AG09319 (cell line): Measurements from ENCODE around the gene PSMD11.
"Not testable (repeated sequence)": the region's sequence is repeated elsewhere in the genome, so short reads cannot be mapped to it uniquely, and the experiment has no call there.

Source experiments
- DNase-seq: peaks from one replicate; pipeline ENCODE4 v3.0.0-alpha.2; 2010; ENCODE audit warnings: low read depth; ENCODE audit errors: extremely low read depth
- CTCF ChIP-seq: IDR thresholded peaks from 2 replicates; pipeline ENCODE4 v1.5.1; 2011; ENCODE audit warnings: low read depth, mild to moderate bottlenecking, inconsistent platforms, low read length, moderate library complexity

The PSMD11 gene

DNA sequence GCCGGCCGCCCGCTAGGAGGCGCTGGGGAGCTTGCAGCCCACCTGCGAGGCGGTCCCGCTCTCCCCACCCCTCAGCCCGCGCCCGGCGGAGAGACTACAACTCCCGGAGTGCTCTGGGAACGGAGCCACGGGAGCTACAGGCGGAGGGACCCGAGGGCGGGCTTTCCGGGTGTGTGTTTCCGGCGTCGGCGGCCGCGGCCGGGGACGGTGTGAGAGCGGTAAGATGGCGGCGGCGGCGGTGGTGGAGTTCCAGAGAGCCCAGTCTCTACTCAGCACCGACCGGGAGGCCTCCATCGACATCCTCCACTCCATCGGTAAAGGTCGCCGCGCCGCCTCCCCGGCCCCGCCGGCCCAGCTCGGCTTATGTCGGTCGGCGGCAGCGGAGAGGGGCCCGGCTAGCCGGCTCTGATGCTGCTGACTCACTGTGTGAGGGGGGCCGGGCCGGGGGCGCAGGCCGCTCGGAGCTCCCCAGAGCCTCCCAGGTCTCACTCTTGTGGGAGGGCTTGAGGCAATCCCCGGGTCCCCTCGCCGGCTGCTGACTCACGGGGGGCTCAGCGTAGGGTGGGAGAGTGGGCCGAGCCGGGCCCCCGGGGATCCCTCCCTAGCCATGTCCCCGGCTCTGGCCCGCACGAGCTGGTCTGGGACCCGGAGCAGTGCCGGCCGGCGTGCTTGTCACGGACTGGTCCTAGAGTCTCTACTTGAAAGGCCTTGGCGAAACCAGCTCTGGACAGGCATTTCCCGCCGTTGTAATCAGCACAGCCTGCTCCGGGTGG is at the start of gene PSMD11:
Gene PSMD11, plus strand, starts transcription at position 210 of the 773 bp plus-strand sequence. Its CDS starts 14 bp downstream, at position 224.
- peak; percentile 90 for DNase-seq
- TF ChIP-seq CTCF, result peak; percentile 85

DNA sequence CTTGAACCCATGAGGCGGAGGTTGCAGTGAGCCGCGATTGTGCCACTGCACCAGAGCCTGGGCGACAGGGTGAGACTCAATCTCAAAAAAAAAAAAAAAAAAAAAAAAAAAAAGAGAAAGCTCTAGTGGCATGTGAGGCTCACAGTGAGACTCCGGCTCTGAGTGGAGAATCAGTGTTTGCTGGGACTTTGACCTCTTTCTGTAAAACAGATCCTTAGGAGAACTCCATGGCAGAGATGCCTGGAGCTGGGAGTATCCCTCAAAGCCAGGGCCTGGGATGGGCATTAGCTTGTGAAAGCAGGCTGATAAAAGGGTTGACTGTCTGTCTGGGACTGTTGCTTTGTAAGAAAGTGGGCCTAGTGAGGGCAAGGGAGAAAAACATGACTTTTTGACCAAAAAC is 48.0 kb upstream of the PSMD11 start:
- no peak for DNase-seq
- no peak for TF ChIP-seq CTCF

DNA sequence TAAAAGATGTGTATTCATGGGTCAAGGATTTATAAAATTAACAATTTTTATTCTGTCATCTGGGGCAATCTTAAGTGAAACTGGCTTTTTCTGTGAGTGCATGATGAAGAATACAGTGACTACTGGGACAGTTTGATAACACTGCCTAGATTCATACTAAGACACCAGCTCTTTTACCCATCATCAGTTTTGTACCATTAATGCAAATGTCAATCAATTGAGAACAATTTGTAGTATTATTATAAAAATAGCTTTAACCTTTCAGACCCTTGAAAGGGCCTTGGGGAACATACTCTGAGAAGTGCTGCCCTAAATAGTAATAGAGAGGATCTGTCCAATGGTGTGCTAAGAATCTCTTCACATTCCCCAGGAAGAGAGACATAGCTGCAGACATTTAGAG is 45.4 kb upstream of the PSMD11 start:
- no peak for DNase-seq

GRCh38 chr17:32410085-32410484 is 34.2 kb upstream of the PSMD11 start:
- DNase-seq, result not testable (repeated sequence)

More for the DNA sequence above, 45.4 kb upstream of the PSMD11 start:
- TF ChIP-seq CTCF, result no peak

GRCh38 chr17:32426894-32427293 is 17.4 kb upstream of the PSMD11 start:
- DNase-seq, result no peak
- TF ChIP-seq CTCF, result no peak

DNA sequence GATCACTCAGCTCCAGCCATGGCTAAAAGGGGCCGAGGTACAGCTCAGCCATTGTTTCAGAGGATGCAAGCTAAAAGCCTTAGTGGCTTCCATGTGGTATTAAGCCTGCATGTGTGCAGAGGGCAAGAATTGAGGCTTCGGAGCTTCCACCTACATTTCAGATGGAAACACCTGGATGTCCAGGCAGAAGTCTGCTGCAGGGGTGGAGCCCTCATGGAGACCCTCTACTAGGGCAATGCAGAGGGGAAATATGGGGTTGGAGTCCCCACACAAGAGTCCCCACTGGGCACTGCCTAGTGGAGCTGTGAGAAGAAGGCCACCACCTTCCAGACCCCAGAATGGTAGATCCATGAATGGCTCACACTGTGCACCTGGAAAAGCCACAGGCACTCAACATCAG is 14.7 kb upstream of the PSMD11 start:
- TF ChIP-seq CTCF, result no peak
- no peak for DNase-seq

DNA sequence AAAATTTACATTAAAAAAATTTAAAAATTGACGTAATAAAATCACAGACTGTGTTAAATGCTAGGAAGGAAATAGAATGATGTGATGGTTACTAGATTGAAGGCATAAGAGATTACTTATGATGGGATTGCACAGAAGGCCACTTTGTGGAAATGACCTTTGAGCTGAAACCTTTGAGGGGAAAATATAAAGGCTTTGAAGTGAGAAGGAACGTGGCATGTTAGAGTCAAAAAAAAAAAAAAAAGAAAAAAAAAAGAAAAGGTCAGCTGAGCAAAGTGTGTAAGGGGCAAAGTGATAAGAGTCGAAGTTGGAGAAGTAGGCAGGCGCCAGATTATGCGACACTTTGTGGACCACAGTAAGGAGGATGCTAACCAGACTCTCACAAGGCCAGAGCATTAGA is 3.6 kb upstream of the PSMD11 start:
- TF ChIP-seq CTCF, result no peak

DNA sequence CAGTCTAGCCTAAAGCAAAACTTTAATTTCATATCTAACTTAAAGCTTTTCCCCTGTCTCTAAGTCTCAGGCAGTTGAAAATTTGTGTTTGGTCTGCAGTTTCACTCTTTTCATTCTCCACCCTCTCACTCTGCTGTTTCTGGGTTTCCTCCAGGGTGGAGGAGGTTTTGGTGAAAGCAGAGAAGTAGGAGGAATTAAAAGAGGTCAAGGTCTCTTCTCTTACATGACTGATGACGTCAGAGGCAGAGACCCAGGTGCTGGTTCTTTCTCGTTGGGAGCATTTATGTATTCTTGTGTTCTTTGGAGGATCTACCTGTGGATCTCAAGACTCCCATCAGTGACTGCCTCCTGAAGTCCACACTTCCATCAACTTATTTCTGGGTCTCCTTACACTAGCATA is 2.4 kb upstream of the PSMD11 start:
- DNase-seq, result no peak
- TF ChIP-seq CTCF, result no peak

More for the DNA sequence above, 3.6 kb upstream of the PSMD11 start:
- no peak for DNase-seq
